ENCODE results near the gene RFWD3. TPM values are rescaled to one million over a fixed set of nuclear protein-coding genes. Genes with fewer than 3 reads are reported as not detected.
A peak's percentile ranks its signal among the peaks of the same experiment; 100 is the strongest.

The RFWD3 gene
- total RNA-seq, 1 donor from 2014 or later: 22.5 TPM

DNA sequence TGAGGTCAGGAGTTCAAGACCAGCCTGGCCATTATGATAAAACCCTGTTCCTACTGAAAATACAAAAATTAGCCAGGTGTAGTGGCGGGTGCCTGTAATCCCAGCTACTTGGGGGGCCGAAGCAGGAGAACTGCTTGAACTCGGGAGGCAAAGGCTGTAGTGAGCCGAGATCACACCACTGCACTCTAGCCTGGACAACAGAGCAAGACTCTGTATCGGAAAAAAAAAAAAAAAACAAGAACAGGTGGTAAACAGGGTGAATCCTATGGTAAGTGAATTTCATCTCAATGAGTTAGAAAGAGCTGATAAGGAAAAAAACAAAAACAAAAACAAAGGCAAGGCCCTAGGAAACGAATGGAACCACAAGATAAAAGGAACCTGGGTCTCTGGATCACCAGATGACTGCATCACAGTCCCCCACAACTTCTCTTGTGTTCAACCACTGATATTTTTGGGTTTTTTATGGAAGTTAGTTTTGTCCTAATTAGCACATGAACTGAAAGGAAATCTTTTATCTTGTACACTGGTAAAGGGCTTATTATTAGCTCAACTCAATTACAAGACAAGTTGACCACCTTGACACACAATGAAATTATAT, 80.7 kb downstream of the RFWD3 start:
- Histone ChIP-seq H3K36me3 (no peaks in the 10 kb centered on the region), H3K27me3 (ENCODE audit: low read depth) (no peaks in the 10 kb centered on the region), H3K4me1 (peaks cover 15% of the 10 kb centered on the region), H3K27ac (no peak overlapping the region), H3K4me3 (no peak overlapping the region), H3K9me3 (no peaks in the 10 kb centered on the region)
- no peak for DNase-seq
- intact Hi-C loops (cut with DNase I): no loop called here
- TF ChIP-seq, protein P1, sequence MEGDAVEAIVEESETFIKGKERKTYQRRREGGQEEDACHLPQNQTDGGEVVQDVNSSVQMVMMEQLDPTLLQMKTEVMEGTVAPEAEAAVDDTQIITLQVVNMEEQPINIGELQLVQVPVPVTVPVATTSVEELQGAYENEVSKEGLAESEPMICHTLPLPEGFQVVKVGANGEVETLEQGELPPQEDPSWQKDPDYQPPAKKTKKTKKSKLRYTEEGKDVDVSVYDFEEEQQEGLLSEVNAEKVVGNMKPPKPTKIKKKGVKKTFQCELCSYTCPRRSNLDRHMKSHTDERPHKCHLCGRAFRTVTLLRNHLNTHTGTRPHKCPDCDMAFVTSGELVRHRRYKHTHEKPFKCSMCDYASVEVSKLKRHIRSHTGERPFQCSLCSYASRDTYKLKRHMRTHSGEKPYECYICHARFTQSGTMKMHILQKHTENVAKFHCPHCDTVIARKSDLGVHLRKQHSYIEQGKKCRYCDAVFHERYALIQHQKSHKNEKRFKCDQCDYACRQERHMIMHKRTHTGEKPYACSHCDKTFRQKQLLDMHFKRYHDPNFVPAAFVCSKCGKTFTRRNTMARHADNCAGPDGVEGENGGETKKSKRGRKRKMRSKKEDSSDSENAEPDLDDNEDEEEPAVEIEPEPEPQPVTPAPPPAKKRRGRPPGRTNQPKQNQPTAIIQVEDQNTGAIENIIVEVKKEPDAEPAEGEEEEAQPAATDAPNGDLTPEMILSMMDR (IDR thresholded peaks at IDR 0.05): no peak
- no peak for ATAC-seq

DNA sequence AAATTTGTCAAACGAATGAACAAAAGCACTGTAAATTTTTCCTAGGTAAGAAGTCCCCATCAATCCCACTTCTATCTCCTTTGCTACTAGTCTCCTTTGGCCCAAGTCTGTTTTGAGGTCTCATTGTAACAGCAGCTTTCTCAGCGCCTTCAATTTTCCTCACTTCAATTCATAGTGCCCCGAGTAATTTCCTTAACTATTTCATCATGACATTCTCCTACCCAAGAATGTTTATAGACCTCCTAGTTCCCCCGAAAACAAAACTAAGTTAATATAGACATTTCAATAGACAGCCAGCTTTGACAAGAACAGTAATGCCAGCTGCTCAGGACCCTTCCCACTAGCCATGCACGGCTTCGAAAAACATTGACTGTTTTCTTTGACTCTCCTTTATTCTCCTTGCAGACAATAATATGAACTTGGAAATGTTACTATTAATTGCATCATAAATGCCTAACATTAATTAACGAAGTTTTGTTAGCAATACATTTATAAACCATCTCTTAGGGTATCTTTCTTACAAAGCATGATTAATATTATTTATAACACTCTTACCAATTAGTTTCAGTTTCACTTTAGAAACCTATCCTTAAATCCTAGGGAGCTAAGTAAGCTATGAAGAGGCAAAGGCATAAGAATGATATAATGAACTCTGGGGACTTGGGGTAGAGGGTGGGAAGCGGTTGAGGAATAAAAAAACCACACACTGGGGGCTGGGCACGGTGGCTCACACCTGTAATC, 82.6 kb downstream of the RFWD3 start:
- no peak overlapping the region for H3K27ac ChIP-seq
- TF ChIP-seq, protein P1 (IDR thresholded peaks at IDR 0.05): no peak
- H3K4me1 ChIP-seq: peaks cover 23% of the 10 kb centered on the region
- intact Hi-C loops (cut with DNase I): no loop called here
- no peak for DNase-seq
- no peaks in the 10 kb centered on the region for H3K9me3 ChIP-seq
- H3K27me3 ChIP-seq (ENCODE audit: low read depth): no peaks in the 10 kb centered on the region
- ATAC-seq: no peak
- H3K36me3 ChIP-seq: no peaks in the 10 kb centered on the region
- H3K4me3 ChIP-seq: peak overlapping the region; percentile 22

DNA sequence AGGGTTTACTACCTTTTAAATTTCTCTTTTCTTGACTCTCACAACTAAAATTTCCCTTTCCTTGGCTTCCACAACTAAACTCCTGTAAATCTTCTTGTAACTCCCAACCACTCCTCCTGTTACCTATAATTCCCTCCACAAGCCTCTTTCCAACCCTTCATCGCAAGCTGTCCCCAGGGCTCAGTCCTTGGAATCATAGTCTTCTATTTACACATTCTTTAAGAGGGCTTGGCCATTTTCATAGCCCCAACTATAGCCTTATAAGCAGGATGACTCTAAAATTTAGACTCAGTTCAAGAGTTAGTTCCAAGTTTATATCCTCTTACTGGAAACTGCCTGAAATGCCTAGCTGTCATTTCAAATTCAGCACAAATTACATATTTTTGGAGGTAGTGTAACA, 83.7 kb downstream of the RFWD3 start:
- H3K9me3 ChIP-seq: no peaks in the 10 kb centered on the region
- no peak overlapping the region for H3K27ac ChIP-seq
- H3K4me3 ChIP-seq: no peak overlapping the region
- no peaks in the 10 kb centered on the region for H3K36me3 ChIP-seq
- H3K4me1 ChIP-seq: peaks cover 34% of the 10 kb centered on the region
- ATAC-seq (no peak), DNase-seq (no peak)
- H3K27me3 ChIP-seq (ENCODE audit: low read depth): no peaks in the 10 kb centered on the region
- TF ChIP-seq, protein P1 (IDR thresholded peaks at IDR 0.05): no peak
- intact Hi-C loops (cut with DNase I): no loop called here

DNA sequence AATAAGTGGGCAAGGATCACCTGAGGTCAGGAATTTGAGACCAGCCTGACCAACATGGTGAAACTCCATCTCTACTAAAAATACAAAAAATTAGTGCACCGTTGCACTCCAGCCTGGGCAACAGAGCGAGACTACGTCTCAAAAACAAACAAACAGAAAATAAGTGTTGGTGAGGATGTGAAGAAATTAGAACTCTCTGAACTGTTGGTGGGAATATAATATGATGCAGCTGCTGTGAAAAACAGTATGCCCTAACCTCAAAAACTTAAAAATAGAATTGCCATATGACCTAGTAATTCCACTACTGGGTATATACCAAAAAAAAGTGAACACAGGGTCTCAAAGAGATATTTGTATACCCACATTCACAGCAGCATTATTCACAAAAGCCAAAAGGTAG, 85.8 kb downstream of the RFWD3 start:
- no peak for ATAC-seq
- TF ChIP-seq, protein P1 (IDR thresholded peaks at IDR 0.05): no peak
- intact Hi-C loops (cut with DNase I): no loop called here
- Histone ChIP-seq H3K36me3 (no peaks in the 10 kb centered on the region), H3K4me1 (peaks cover 37% of the 10 kb centered on the region), H3K27ac (no peak overlapping the region), H3K27me3 (ENCODE audit: low read depth) (no peaks in the 10 kb centered on the region), H3K9me3 (no peaks in the 10 kb centered on the region), H3K4me3 (no peak overlapping the region)
- no peak for DNase-seq

DNA sequence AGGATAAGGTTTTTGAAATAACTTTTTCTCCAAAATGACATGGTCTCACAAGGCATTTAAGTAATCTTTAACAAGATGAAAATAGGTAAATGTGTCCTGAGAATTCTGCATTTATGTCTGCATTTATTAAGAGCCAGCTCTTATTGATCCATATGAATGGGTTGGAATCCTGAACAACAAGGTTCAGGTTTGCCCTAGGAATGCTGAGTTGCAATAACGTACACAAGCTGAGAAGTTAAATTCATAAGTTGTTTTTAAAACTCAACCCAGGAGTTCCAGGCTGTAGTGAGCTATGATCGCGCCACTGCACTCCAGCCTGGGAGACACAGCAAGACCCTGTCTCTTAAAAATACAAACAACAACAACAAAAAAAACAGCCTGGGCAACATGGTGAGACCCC, 87.8 kb downstream of the RFWD3 start:
- H3K27ac ChIP-seq: no peak overlapping the region
- H3K4me3 ChIP-seq: no peak overlapping the region
- TF ChIP-seq, protein P1 (IDR thresholded peaks at IDR 0.05): no peak
- H3K9me3 ChIP-seq: no peaks in the 10 kb centered on the region
- H3K36me3 ChIP-seq: no peaks in the 10 kb centered on the region
- H3K4me1 ChIP-seq: peaks cover 29% of the 10 kb centered on the region
- DNase-seq (no peak), ATAC-seq (no peak)
- intact Hi-C loops (cut with DNase I): no loop called here
- no peaks in the 10 kb centered on the region for H3K27me3 ChIP-seq (ENCODE audit: low read depth)
